ENCODE results near the gene TET1.
"Not testable (repeated sequence)": the region's sequence is repeated elsewhere in the genome, so short reads cannot be mapped to it uniquely, and the experiment has no call there.

TET1 gene

DNA sequence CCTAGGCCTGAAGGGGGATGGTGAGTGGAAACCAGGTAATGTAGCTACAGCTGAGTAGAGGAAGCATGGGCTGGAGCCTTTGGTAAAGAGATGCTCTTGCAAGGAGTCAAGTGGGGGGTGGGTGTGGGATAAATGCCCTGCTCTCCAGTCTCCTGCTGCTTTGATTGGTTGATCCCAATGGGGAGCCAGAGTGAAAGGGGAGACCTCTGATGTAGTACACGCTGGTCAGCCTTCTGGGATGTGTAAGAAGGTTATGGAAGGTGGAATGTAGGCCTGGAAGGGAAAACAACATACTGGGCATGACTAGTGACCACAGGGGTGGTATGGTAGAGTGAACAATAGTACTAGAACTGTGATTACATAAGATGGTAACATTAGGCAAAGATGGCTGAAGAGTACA lies 44.3 kb downstream of the TET1 start:
- ATAC-seq (replicated peaks) (no peak), DNase-seq (no peak)
- Mint-ChIP-seq H3K27me3 (no peaks in the 10 kb centered on the region), H3K27ac (no peak overlapping the region), H3K4me3 (no peak overlapping the region), H3K9me3 (no peaks in the 10 kb centered on the region), H3K36me3 (ENCODE audit: insufficient read depth) (peaks cover 8% of the 10 kb centered on the region), H3K4me1 (ENCODE audit: low read depth in 2 of 2) (peaks cover 24 to 40% of the 10 kb centered on the region in 2 donors)

DNA sequence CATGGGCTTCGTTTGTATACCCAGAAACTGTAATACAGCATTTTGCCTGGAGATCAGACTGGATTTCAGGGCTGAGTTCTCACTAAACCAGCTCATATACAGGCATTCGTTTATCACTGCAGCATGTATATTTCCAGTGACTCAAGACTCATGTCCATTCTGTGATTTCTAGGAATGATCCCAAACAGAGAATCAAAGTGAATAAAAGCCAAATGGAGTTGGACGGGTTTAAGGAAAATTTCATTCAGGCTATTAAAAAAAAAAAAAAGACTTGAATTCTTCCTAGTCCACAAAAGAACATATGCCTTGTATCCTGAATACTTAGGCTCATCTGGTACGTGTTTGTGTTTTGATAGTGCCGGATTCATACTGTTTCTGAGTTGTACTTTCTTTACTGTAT lies 46.8 kb downstream of the TET1 start:
- H3K36me3 Mint-ChIP-seq (ENCODE audit: insufficient read depth) = peaks cover under 1% of the 10 kb centered on the region
- no peak overlapping the region for H3K4me3 Mint-ChIP-seq
- H3K27ac Mint-ChIP-seq = no peak overlapping the region
- no peaks in the 10 kb centered on the region for H3K27me3 Mint-ChIP-seq
- ATAC-seq (replicated peaks) (no peak), DNase-seq (no peak)
- H3K4me1 Mint-ChIP-seq (ENCODE audit: low read depth in 2 of 2) = peaks cover 6 to 20% of the 10 kb centered on the region in 2 donors
- H3K9me3 Mint-ChIP-seq = no peaks in the 10 kb centered on the region

DNA sequence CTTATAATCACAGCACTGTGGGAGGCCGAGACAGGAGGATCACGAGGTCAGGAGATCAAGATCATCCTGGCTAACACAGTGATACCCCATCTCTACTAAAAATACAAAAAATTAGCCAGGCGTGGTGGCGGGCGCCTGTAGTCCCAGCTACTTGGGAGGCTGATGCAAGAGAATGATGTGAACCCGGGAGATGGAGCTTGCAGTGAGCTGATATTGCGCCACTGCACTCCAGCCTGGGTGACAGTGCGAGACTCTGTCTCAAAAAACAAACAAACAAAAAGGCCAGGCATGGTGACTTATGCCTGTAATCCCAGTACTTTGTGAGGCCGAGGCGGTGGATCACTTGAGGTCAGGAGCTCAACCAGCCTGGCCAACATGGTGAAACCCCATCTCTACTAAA lies 49.9 kb downstream of the TET1 start:
- not testable (repeated sequence) for H3K4me3 Mint-ChIP-seq; H3K27ac Mint-ChIP-seq; H3K9me3 Mint-ChIP-seq; H3K27me3 Mint-ChIP-seq; H3K4me1 Mint-ChIP-seq (ENCODE audit: low read depth in 2 of 2); ATAC-seq (replicated peaks); DNase-seq; H3K36me3 Mint-ChIP-seq (ENCODE audit: insufficient read depth)

GRCh38 chr10:68611227-68611626 lies 51.1 kb downstream of the TET1 start:
- Mint-ChIP-seq H3K27me3 (no peaks in the 10 kb centered on the region), H3K4me3 (no peak overlapping the region), H3K4me1 (ENCODE audit: low read depth in 2 of 2) (peaks cover 0 to 3% of the 10 kb centered on the region in 2 donors), H3K27ac (no peak overlapping the region), H3K9me3 (no peaks in the 10 kb centered on the region), H3K36me3 (ENCODE audit: insufficient read depth) (peaks cover 5% of the 10 kb centered on the region)
- no peak for DNase-seq
- no peak for ATAC-seq (replicated peaks)

DNA sequence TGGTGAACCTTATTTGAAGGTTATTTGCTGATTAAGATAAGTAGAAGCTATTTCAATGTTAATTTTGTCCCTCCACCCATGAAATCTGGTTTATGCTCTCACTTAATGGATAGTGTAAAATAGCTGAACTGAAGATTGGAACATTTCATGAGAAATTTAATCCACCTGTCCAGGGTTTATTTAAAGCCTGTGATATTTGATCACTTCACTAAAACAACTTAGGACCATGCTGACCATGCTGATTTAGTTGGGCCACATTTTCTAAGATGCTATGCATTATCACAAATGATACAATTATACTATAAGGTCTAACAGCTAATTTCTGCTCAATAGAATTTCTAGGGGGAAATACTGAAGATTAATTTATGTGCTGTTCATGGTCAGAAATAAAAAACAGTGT lies 53.8 kb downstream of the TET1 start:
- H3K36me3 Mint-ChIP-seq (ENCODE audit: insufficient read depth); H3K27me3 Mint-ChIP-seq; ATAC-seq (replicated peaks): not testable (repeated sequence)

DNA sequence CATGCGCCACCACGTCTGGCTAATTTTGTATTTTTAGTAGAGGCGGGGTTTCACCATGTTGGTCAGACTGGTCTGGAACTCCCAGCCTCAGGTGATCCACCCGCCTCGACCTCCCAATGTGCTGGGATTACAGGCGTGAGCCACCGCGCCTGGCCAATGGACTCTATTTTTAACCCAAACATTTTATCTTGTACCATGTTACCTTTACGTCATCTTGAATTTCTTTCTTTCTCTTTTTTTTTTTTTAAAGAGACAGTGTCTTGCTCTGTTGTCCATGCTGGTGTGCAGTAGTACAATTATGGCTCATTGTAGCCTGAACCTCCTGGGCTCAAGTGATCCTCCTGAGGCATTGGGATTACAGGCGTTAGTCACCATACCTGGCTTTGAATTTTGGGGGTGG lies 57.6 kb downstream of the TET1 start:
- not testable (repeated sequence) for H3K36me3 Mint-ChIP-seq (ENCODE audit: insufficient read depth); H3K27ac Mint-ChIP-seq; H3K9me3 Mint-ChIP-seq; H3K4me3 Mint-ChIP-seq; H3K27me3 Mint-ChIP-seq; DNase-seq; H3K4me1 Mint-ChIP-seq (ENCODE audit: low read depth in 2 of 2); ATAC-seq (replicated peaks)

More for the DNA sequence above, 53.8 kb downstream of the TET1 start:
- not testable (repeated sequence) for H3K4me1 Mint-ChIP-seq (ENCODE audit: low read depth in 2 of 2); H3K9me3 Mint-ChIP-seq; H3K27ac Mint-ChIP-seq; H3K4me3 Mint-ChIP-seq; DNase-seq

DNA sequence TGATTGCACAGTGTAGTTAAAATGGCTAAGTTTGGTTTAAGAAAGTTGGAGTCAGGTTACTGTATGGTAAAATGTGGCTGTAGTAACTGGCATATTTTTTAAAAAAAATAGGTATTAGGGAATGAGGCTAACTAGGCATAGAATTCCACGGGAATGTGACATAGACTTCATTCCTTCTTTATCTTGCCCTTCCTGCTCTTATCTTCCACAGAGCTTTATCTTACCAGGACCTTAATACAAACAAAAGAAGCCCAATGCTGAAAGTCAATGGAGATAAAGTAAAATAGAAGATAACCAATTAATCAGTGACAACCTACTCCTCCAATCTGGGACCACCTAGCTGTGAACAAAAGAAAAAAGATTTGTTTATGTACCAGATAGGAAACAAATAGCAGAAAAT lies 58.1 kb downstream of the TET1 start:
- Mint-ChIP-seq H3K27ac (no peak overlapping the region), H3K4me1 (ENCODE audit: low read depth in 2 of 2) (peaks cover 0 to 4% of the 10 kb centered on the region in 2 donors), H3K36me3 (ENCODE audit: insufficient read depth) (peaks cover 5% of the 10 kb centered on the region), H3K27me3 (no peaks in the 10 kb centered on the region), H3K4me3 (no peak overlapping the region), H3K9me3 (no peaks in the 10 kb centered on the region)
- ATAC-seq (replicated peaks) = no peak
- DNase-seq = no peak

- Mint-ChIP-seq H3K4me3 (no peak overlapping the region), H3K27ac (no peak overlapping the region), H3K4me1 (ENCODE audit: low read depth in 2 of 2) (peaks cover 0 to 3% of the 10 kb centered on the region in 2 donors), H3K9me3 (no peaks in the 10 kb centered on the region), H3K27me3 (no peaks in the 10 kb centered on the region), H3K36me3 (ENCODE audit: insufficient read depth) (peaks cover 10% of the 10 kb centered on the region)
- ATAC-seq (replicated peaks) = no peak
- no peak for DNase-seq
Observed at GRCh38 chr10:68619595-68619994, 59.5 kb downstream of the TET1 start.

- H3K27ac Mint-ChIP-seq = peak overlapping the region; percentile 61 to 71
- ATAC-seq (replicated peaks) (no peak), DNase-seq (no peak)
- H3K36me3 Mint-ChIP-seq (ENCODE audit: insufficient read depth) = peaks cover 6% of the 10 kb centered on the region
- H3K9me3 Mint-ChIP-seq = no peaks in the 10 kb centered on the region
- no peaks in the 10 kb centered on the region for H3K27me3 Mint-ChIP-seq
- H3K4me3 Mint-ChIP-seq = peak overlapping the region; percentile 1 to 48
- H3K4me1 Mint-ChIP-seq (ENCODE audit: low read depth in 2 of 2) = peaks cover 23 to 24% of the 10 kb centered on the region in 2 donors
Observed at GRCh38 chr10:68625316-68625921, 65.3 kb downstream of the TET1 start.

DNA sequence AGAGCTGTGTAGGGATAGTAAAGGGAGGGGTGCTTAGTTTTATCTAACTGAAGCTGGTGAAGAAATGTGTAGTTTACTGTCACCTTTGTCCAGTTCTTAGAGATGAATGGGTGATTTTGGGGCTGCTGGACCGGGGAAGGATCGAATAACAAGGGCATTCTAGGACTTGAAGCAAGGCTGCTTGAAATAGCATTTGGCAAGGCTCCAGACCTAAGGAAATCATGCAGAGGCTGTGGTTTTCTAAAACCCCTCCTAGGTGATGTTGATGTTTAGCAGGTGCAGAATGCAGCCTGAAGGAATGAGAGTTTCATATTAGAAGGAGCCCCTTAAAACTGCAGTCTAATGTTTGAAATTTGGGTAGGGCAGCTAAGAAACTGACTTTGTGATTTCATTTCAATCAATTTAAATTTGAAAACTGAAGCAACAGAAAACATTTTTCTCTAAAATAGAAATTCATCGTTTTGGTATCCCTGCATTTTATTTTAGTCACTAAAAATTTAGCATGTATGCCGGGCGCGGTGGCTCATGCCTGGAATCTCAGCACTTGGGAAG lies 68.5 kb downstream of the TET1 start:
- ATAC-seq (replicated peaks) (peak; percentile 62), DNase-seq (peak in 1 of 3 experiments; percentile 5)
- Mint-ChIP-seq H3K4me3 (peak overlapping the region; percentile 23 to 52), H3K36me3 (ENCODE audit: insufficient read depth) (peaks cover 6% of the 10 kb centered on the region), H3K27ac (peak overlapping the region in 1 of 2 donors; percentile 38), H3K9me3 (no peaks in the 10 kb centered on the region), H3K27me3 (no peaks in the 10 kb centered on the region), H3K4me1 (ENCODE audit: low read depth in 2 of 2) (peaks cover 22 to 23% of the 10 kb centered on the region in 2 donors)

DNA sequence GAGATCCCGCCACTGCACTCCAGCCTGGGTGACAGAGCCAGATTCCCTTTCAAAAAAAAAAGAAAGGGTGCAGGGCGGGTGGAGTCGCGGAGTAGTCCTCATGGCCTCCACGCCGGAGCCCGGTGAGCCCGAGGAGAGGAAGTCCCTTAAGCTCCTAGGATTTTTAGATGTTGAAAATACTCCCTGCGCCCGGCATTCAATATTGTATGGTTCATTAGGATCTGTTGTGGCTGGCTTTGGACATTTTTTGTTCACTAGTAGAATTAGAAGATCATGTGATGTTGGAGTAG lies 72.1 kb downstream of the TET1 start:
- H3K4me1 Mint-ChIP-seq (ENCODE audit: low read depth in 2 of 2) = peaks cover 8 to 13% of the 10 kb centered on the region in 2 donors
- H3K27ac Mint-ChIP-seq; ATAC-seq (replicated peaks); DNase-seq; H3K9me3 Mint-ChIP-seq; H3K36me3 Mint-ChIP-seq (ENCODE audit: insufficient read depth); H3K27me3 Mint-ChIP-seq; H3K4me3 Mint-ChIP-seq: not testable (repeated sequence)

GRCh38 chr10:68633281-68633680 lies 73.1 kb downstream of the TET1 start:
- H3K4me3 Mint-ChIP-seq = no peak overlapping the region
- DNase-seq (no peak), ATAC-seq (replicated peaks) (no peak)
- peaks cover 5 to 8% of the 10 kb centered on the region in 2 donors for H3K4me1 Mint-ChIP-seq (ENCODE audit: low read depth in 2 of 2)
- H3K27ac Mint-ChIP-seq = no peak overlapping the region
- H3K27me3 Mint-ChIP-seq = no peaks in the 10 kb centered on the region
- H3K36me3 Mint-ChIP-seq (ENCODE audit: insufficient read depth) = no peaks in the 10 kb centered on the region
- no peaks in the 10 kb centered on the region for H3K9me3 Mint-ChIP-seq

DNA sequence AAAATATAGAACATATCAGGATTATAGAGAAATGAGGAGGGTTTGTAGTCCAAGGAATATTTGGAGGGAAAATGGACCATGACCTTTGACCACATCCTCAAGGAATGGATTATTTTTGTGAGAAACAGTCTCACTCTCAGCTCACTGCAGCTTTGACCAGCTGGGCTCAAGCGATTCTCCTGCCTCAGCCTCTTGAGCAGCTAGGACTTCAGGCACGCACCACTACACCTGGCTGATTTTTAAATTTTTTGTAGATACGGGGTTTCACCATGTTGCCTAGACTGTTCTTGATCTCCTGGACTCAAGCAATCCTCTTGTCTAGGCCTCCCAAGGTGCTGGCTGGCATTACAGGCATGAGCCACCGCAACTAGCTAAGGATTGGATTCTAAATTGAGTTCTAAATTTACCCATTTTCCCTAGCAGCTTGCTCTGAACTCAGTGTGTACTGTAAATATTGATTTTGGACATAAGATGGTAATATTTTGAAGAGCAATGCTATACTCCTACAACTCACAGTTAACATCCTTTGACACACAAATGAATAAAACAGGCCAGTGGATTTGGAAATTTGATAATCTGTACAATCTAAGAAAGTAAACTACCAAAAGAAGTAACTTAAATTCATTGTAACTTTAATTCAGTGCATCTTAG lies 73.8 kb downstream of the TET1 start:
- Mint-ChIP-seq H3K27me3 (no peaks in the 10 kb centered on the region), H3K9me3 (no peaks in the 10 kb centered on the region)
- ATAC-seq (replicated peaks) = no peak

DNA sequence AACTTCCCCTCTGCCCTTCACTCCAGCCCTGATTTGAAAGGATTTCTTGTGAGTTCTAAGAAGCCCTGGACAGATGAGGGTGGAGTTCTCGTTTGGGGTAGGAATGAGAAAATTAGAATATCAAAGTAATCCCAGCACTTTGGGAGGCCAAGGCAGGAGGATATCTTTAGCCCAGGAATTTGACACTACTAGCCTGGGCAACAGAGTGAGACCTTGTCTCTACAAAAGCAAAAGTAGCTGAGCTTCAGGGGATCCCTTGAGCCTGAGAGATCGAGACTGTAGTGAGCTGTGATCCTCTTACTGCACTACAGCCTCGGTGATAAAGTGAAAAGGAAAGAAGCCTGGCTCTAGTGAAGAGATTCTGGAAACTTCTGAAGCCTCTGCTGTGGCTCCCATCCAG lies 76.2 kb downstream of the TET1 start:
- no peak for ATAC-seq (replicated peaks)
- peaks cover 0 to 1% of the 10 kb centered on the region in 2 donors for H3K4me1 Mint-ChIP-seq (ENCODE audit: low read depth in 2 of 2)

More for the DNA sequence above, 73.8 kb downstream of the TET1 start:
- no peak overlapping the region for H3K27ac Mint-ChIP-seq
- no peak overlapping the region for H3K4me3 Mint-ChIP-seq
- no peaks in the 10 kb centered on the region for H3K36me3 Mint-ChIP-seq (ENCODE audit: insufficient read depth)
- no peak for DNase-seq
- H3K4me1 Mint-ChIP-seq (ENCODE audit: low read depth in 2 of 2) = peaks cover 0 to 4% of the 10 kb centered on the region in 2 donors

More for the DNA sequence above, 76.2 kb downstream of the TET1 start:
- Mint-ChIP-seq H3K9me3 (no peaks in the 10 kb centered on the region), H3K27me3 (no peaks in the 10 kb centered on the region), H3K36me3 (ENCODE audit: insufficient read depth) (no peaks in the 10 kb centered on the region), H3K27ac (no peak overlapping the region), H3K4me3 (no peak overlapping the region)
- no peak for DNase-seq

Measured in effector memory CD8-positive, alpha-beta T cell (primary cell).